Endothelial cell of umbilical vein (primary cell): Measurements from ENCODE around the gene C2orf68.

Source experiments
- EZH2 ChIP-seq: IDR thresholded peaks from 2 replicates; pipeline ENCODE4 v1.6.1; 2012; ENCODE audit warnings: borderline replicate concordance, low read depth, mild to moderate bottlenecking, moderate library complexity, low read length, inconsistent platforms; ENCODE audit not compliant: severe bottlenecking
- FOS ChIP-seq: IDR thresholded peaks from 2 replicates; pipeline ENCODE4 v1.6.1; 2011; ENCODE audit warnings: mild to moderate bottlenecking, low read length, moderate library complexity, borderline replicate concordance; ENCODE audit not compliant: insufficient read depth
- GATA2 ChIP-seq: IDR thresholded peaks from 2 replicates; pipeline ENCODE4 v1.7.0; 2011; ENCODE audit warnings: low read depth, mild to moderate bottlenecking, moderate library complexity, mixed read lengths, low read length; ENCODE audit not compliant: insufficient read length, insufficient read depth
- JUN ChIP-seq: IDR thresholded peaks from 2 replicates; pipeline ENCODE4 v1.6.1; 2011; ENCODE audit warnings: borderline replicate concordance, low read depth; ENCODE audit not compliant: insufficient read length, insufficient read depth
- POLR2A ChIP-seq: IDR thresholded peaks from 2 replicates; pipeline ENCODE4 v1.6.1; 2012; ENCODE audit warnings: low read depth, mild to moderate bottlenecking, control low read depth, low read length
- POLR2AphosphoS5 ChIP-seq: IDR thresholded peaks from 2 replicates; pipeline ENCODE4 v1.6.1; 2012; ENCODE audit warnings: low read depth, mild to moderate bottlenecking, control low read depth, low read length, moderate library complexity; ENCODE audit not compliant: insufficient read depth
- TF ChIP-seq, protein P1 (sequence below), 2 donors: IDR thresholded peaks; 1 replicate in 1 of 2; 2 replicates in 1 of 2; pipeline ENCODE4 v1.5.1; 2011; ENCODE audit warnings: low read length in 2 of 2, mild to moderate bottlenecking in 2 of 2, moderate library complexity in 2 of 2, control low read depth in 1 of 2, inconsistent platforms in 1 of 2, low read depth in 1 of 2; ENCODE audit not compliant: insufficient read depth in 1 of 2; ENCODE audit errors: extremely low read depth in 1 of 2

- TF ChIP-seq, protein P1, sequence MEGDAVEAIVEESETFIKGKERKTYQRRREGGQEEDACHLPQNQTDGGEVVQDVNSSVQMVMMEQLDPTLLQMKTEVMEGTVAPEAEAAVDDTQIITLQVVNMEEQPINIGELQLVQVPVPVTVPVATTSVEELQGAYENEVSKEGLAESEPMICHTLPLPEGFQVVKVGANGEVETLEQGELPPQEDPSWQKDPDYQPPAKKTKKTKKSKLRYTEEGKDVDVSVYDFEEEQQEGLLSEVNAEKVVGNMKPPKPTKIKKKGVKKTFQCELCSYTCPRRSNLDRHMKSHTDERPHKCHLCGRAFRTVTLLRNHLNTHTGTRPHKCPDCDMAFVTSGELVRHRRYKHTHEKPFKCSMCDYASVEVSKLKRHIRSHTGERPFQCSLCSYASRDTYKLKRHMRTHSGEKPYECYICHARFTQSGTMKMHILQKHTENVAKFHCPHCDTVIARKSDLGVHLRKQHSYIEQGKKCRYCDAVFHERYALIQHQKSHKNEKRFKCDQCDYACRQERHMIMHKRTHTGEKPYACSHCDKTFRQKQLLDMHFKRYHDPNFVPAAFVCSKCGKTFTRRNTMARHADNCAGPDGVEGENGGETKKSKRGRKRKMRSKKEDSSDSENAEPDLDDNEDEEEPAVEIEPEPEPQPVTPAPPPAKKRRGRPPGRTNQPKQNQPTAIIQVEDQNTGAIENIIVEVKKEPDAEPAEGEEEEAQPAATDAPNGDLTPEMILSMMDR (IDR thresholded peaks at IDR 0.05; ENCODE audit: extremely low read depth in 1 of 2, insufficient read depth in 1 of 2, low read depth in 1 of 2, low read length in 2 of 2): peak; percentile 32 to 51
- TF ChIP-seq POLR2AphosphoS5 (peak; percentile 85), POLR2A (peak; percentile 87), FOS (no peak), EZH2 (no peak), JUN (no peak), GATA2 (no peak)
Measured at GRCh38 chr2:85602476-85603234, 9.2 kb downstream of the C2orf68 start, which contains the start of gene TMEM150A.
